ENCODE results near the gene DEFB125. TPM values are rescaled to one million over a fixed set of nuclear protein-coding genes. Genes with fewer than 3 reads are reported as not detected.

DEFB125 gene
- polyA plus RNA-seq, 3 donors = not detected

DNA sequence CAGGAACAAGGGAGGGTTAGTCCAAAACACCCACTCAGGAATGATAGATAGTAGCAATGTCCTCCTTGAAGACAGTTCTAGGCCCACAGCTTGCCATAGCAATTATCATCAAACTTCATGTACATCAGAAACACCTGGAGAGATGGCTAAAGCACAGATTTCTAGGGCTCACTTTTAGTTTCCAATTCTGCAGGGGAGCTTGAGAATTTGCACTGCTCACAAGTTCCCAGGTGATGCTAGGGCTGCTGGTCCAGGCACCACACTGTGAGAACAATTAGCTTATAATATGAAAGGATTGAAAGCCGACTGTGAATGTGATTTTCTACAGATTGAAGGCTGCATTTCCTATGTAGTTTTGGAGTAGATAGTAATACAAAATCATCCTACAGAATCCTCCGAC is 58.4 kb downstream of the DEFB125 start:
- WGBS (ENCODE audit: insufficient coverage) = no CpG with 5 or more reads among the region's 2 CpGs
- H3K4me3 Mint-ChIP-seq = no peak overlapping the region
- Histone ChIP-seq H3K27ac (ENCODE audit: low read depth in 1 of 2, low read length in 2 of 2) (no peak overlapping the region), H2AFZ (ENCODE audit: insufficient read depth, low read depth, low read length, poor library complexity, severe bottlenecking) (no peak overlapping the region), H3K9ac (ENCODE audit: insufficient read depth, low read length, poor library complexity, severe bottlenecking) (no peak overlapping the region), H3K27me3 (ENCODE audit: control insufficient read depth in 2 of 2, insufficient read depth in 2 of 2, low read length in 2 of 2) (peaks cover 17 to 29% of the 10 kb centered on the region in 2 donors), H3K4me3 (replicated peaks in 1 of 3; ENCODE audit: low read depth in 2 of 3, low read length in 3 of 3) (no peak overlapping the region), H3K36me3 (replicated peaks in 1 of 2; ENCODE audit: control insufficient read depth in 1 of 2, insufficient read depth in 2 of 2, low read length in 2 of 2) (no peaks in the 10 kb centered on the region), H3K9me3 (replicated peaks in 1 of 2; ENCODE audit: control insufficient read depth in 1 of 2, insufficient read depth in 1 of 2, low read length in 2 of 2) (no peaks in the 10 kb centered on the region), H3K4me2 (replicated peaks; ENCODE audit: extremely low read depth, low read length, poor library complexity, severe bottlenecking) (no peak overlapping the region), H3K79me2 (ENCODE audit: insufficient read depth, low read length) (no peaks in the 10 kb centered on the region), H4K20me1 (ENCODE audit: insufficient read depth, low read length) (no peaks in the 10 kb centered on the region), H3K4me1 (ENCODE audit: control insufficient read depth in 1 of 2, insufficient read depth in 2 of 2, low read length in 2 of 2) (no peaks in the 10 kb centered on the region)
- no peaks in the 10 kb centered on the region for H3K36me3 Mint-ChIP-seq
- peaks cover 9 to 32% (median 26%) of the 10 kb centered on the region in 3 donors for H3K27me3 Mint-ChIP-seq (ENCODE audit: low read depth in 3 of 3)
- H3K4me1 Mint-ChIP-seq = no peaks in the 10 kb centered on the region
- no peak for TF ChIP-seq CTCF (IDR thresholded peaks at IDR 0.05)
- intact Hi-C loops (cut with micrococcal nuclease) = no loop called here
- no peak overlapping the region for H3K27ac Mint-ChIP-seq
- no peak for DNase-seq
- peaks cover 0 to 6% (median 0%) of the 10 kb centered on the region in 7 donors for H3K9me3 Mint-ChIP-seq

Other genes with a start within 250 kb of the DEFB125 start
- not detected for gene DEFB126, start 54.9 kb downstream of the DEFB125 start, polyA plus RNA-seq
- gene DEFB127, start 69.8 kb downstream of the DEFB125 start, polyA plus RNA-seq = not detected
- gene DEFB128, start 102.0 kb downstream of the DEFB125 start, polyA plus RNA-seq = not detected
- not detected for gene DEFB129, start 139.6 kb downstream of the DEFB125 start, polyA plus RNA-seq
- not detected for gene DEFB132, start 170.1 kb downstream of the DEFB125 start, polyA plus RNA-seq
- 1 to 10 TPM in 1 of 3 donors, under 1 TPM in 2; 0.28 to 9.3 (median 0.88) TPM for gene C20orf96, start 203.1 kb downstream of the DEFB125 start, polyA plus RNA-seq
- 1 to 10 TPM; 4.5 to 9.2 (median 5.6) TPM for gene ZCCHC3, start 209.9 kb downstream of the DEFB125 start, polyA plus RNA-seq
- under 1 TPM; 0.03 to 0.51 (median 0.12) TPM for gene SOX12, start 237.9 kb downstream of the DEFB125 start, polyA plus RNA-seq

Measured in CD14-positive monocyte (primary cell).